GM18870 (cell line): ENCODE results near the gene ATP2C2.
"Not testable (repeated sequence)": the region's sequence is repeated elsewhere in the genome, so short reads cannot be mapped to it uniquely, and the experiment has no call there.

Experiments used
- ATAC-seq: cut with Tn5 transposase; IDR thresholded peaks from one replicate; pipeline ENCODE4 v1.9.1; 2021; ENCODE audit warnings: moderate library complexity; ENCODE audit not compliant: unreplicated experiment

ATP2C2 gene

DNA sequence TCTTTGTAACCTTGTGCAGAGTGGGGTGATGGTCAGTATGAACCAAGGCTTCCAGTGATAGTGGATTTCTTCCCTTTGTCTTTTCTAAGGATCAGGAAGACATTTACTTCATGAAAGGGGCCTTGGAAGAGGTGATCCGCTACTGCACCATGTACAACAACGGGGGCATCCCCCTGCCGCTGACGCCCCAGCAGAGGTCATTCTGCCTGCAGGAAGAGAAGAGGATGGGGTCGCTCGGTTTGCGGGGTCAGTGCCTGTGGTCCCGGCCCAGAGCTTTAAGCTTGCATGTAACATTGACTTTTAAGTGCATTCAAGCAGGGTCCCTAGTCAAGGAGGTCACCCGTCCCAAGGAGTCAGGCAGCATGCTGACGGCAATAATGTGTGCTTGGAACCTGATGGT, 80.1 kb downstream of the ATP2C2 start:
- ATAC-seq: no peak

DNA sequence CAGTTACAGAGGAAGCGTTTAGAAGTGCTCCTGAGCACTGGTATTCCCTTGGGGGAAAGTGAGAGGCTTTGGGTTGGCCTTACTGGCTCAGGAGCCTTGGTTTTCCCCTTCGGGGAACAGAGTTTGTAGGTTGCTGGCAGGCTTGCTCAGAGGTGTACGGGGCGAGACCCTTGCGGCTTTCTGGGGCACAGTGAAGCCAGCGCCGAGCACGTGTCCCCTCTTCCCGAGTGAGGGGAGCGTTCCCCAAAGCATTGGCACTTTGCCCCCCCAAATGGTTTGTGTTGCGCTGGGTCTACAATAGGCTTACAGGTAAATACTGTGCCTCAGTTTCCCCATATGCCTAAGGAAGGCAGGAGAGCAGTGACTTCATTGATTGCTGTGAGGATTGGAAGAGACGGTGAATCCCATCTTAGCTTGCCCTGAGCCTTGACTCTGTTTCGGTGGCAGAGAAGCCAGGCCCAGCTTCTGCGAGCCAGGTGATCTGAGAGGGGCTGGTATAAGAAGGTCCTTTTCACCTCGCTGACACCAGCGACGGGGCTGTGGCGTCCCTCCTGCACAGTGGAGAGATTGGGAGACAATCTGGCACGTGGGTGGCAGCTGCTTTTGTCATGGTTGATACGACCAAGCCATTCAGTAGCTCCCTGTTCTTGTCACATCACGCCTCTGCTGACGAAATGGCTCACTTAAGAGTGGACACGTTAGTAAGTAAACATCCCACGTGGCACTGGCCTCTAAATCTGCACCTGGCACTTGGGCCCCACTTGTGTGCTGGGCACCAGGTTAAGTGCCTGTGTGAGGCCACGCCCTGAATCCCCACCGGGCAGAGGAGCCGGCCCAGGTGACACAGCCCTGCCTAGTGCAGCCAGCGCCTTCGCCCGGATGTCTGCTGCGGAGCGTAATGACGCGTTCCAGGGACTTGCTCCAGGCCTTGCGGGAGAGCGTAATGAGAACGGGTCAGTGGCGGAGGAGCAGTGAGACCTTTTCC, 81.1 kb downstream of the ATP2C2 start:
- ATAC-seq: no peak

DNA sequence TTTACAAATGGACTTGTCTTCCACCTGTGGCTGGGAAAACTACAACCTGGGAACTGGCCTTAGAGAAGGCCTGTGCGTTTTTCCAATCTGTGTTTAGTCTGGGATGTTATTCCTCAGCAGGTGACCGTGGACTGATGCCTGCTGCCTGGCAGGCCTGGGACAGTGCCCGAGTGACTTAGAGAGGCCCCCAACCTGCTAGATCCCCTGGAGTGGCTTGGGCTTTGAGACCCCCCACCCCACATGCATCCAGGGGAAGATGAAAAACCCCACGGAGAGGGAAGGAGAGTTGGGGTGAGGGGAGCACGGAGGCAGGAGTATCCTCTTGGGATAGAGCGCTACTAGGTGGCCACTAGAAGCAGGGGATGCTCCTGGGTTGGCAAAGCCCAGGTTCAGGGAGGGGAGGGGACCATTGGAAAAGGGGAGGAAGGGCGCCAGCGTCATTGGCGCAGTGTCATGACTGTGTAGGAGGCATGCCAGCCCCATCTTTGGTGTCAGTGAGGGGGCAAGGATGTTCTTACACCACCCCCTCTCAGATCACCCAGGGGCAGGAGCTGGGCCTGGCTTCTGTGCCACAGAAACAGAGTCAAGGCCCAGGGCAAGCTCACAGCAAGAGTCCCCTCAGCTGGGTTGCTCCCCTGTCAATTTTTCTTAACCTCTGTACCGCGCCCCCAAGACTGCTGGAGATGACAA, 82.0 kb downstream of the ATP2C2 start:
- no peak for ATAC-seq

DNA sequence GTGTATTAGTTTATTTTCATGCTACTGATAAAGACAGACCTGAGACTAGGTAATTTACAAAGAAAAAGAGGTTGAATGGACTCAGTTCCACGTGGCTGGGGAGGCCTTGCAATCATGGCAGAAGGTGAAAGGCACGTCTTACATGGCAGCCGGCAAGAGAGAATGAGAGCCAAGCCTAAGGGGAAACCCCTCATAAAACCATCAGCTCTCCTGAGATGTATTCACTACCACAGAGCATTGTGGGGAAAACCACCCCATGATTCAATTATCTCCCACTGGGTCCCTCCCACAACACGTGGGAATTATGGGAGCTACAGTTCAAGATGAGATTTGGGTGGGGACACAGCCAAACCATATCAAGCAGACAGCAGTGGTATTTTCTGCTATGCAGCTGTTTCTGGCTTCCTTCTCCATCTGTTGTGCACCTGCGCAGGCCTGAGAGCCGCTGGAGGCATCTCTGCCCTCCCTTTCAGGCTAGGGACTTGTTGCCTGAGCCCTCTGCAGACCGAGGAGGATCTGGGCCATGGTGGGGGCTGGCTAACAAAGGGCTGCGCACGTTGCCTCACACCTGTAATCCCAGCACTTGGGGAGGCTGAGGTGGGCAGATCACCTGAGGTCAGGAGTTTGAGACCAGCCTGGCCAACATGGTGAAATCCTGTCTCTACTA, 82.8 kb downstream of the ATP2C2 start:
- not testable (repeated sequence) for ATAC-seq

DNA sequence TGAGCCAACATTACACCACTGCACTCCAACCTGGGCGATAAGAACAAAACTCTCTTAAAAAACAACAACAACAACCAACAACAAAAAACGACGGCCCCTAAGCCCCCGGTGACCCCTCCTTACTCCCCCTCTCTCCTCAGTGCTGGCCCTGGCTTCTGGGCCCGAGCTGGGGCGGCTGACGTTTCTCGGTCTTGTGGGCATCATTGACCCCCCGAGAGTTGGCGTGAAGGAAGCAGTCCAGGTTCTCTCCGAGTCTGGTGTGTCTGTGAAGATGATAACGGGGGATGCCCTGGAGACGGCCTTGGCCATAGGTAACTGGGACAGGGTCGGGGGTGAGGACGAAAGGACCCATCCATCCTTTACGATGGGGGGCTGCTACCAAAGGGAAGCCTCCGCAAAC, 83.4 kb downstream of the ATP2C2 start:
- no peak for ATAC-seq

DNA sequence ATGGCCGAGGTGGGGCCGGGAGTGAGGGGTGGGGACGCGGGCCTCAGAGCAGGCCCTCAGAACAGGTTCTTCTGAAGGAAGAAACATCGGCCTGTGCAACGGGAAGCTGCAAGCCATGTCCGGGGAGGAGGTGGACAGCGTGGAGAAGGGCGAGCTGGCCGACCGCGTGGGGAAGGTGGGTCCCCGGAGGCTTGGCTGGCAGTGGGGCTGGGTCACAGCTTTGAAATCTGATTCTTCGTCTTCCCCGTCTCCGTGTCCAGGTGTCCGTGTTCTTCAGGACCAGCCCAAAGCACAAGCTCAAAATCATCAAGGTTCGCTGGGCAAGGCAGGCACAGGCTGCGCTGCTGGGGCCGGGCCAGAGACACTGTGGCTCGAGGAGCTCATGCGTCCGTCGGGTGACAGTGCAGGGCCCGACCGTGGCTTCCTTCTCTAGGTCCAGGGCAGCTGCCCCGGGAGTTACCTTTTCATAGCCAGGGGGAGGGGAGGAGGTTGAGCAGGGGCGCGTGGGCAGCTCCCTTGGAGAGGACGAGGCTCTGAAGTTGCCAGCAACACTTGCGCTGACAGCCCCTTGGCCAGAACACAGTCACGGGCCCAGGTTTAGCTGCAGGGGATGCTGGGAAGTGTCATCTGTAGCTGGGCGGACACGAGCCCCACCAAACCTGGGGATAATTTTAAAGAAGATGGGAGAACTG, 84.9 kb downstream of the ATP2C2 start:
- ATAC-seq: no peak

DNA sequence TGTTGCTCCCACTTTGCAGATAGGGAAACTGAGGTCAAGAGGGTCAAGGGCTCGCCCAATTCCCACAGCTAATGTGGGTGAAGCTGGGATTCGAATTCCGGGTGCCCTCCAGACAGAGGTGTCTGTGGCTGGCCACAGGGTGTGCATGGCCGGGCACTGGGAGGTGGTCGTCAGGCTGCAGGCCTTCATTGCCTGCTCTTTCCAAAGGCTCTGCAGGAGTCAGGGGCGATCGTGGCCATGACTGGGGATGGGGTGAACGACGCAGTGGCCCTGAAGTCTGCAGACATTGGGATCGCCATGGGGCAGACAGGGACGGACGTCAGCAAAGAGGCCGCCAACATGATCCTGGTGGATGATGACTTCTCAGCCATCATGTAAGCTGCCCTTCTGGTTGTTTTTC, 86.3 kb downstream of the ATP2C2 start:
- ATAC-seq: no peak

DNA sequence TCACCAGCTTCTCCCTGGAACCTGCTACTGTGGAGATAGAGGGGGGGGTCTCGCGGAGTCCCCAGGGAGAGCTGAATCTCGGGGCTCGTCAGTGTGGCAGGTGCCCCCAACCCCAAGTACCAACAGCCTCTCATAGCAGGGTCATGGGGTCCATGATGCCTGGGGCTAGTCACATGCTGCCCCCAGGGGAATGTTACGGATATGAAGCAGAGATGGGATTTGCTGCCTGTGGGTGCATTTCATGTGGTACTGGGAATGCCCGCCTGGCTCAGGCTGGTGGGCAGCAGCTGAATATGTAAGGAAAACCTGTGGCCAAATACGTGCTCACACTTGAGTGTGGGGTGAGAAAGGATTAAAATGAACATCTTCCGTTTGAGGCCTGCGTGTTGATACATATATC, 86.7 kb downstream of the ATP2C2 start:
- ATAC-seq: no peak

DNA sequence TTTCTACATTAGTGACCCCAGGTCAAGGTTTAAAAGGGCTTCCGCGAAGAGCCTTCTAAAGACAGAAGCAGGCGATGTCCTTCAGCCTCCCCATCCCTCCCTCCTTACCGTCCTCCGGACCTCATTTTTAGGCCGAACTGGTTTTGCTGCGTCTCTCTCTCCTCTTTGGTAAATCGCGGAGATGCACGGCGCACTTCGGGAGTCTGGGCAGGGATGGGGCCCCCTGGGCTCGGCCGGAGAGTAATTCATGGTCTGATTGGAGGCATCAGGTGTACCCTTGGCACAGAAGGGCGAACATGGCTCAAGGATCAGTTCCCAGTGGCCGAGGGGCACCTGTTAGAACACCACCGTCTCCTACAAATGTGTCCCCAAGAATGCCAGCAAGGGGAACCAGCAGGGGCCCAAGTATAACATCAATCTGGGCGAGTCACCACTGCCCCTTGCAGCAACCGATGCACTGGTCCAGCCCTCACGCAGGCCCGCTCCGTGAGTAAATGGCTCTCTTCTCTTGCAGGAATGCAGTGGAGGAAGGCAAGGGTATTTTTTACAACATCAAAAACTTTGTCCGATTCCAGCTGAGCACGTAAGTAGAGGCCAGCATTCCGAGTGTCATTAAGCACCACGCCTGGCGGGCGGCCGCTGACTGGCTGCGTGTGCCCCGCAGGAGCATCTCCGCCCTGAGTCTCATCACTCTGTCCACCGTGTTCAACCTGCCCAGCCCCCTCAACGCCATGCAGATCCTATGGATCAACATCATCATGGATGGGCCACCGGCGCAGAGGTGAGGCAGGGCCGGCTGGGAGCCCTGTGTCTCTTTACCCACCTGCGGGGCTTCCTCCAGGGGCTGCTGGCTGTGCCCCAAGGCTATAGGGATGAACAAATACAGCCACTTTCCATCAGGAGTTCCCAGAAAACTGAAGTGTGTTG, 90.5 kb downstream of the ATP2C2 start:
- ATAC-seq: no peak

DNA sequence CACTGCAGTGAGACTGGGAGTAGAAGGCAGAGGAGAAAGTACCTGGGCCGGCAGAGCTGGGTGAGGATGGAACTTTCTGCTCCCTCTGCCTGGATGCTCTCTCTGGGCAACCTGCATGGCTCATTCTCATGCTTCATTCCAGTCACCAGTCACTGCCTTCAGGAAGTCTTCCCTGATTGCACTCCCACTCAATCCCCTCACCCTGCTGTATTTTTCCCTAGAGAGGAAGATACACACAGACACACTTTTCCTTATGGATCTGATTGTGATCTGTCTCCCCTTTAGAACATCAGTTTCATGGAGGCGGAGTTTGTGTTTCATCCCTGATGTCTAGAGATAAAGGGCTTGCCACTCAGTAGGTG, 91.2 kb downstream of the ATP2C2 start:
- ATAC-seq: no peak

DNA sequence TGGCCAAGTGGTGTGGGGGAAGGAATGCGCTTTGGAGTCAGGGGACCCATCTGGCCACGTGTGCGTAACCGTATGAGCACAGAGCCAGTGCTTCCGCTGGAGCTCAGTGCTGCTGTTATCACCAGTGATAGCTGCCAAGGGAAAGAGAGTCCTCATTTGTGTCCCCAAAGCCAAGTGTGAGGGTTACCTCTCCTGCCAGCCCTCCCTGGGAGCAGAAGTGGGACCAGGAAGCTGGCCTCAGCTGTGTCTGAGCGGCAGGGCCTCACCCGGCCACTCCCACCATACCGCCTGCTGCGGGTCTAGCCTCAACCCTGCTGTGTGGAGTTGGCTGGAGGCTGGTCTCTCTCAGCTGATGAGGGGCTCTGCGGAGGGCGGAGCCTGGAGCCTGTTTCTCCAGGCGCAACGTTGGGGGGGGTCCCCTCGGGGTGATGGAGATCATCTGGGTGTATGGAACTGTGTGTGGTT, 91.6 kb downstream of the ATP2C2 start:
- no peak for ATAC-seq

DNA sequence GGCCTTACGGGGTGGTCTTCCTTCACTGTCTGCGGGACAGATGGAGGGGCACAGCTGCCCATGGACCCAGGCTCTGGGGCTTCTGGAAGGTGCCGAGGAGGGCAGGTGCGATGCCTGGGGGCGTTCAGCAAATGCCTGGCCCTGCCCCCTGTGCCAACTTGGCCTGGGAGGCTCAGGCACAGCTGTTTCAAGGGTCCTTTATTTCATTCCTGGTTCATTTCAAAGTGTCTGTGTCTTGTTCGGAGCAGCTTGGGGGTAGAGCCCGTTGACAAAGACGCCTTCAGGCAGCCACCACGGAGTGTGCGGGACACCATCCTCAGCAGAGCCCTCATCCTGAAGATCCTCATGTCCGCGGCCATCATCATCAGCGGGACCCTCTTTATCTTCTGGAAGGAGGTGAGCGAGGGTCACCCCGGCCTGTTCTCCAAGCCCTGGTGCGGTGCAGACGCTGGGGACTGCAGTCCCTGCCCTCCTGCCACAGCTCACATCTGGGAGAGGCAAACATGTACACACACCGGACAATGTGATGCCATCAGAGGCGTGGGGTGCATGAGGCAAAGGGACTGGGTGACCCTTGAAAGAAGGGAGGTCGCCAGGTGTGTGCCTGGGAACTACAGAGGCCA, 92.2 kb downstream of the ATP2C2 start:
- ATAC-seq: no peak

DNA sequence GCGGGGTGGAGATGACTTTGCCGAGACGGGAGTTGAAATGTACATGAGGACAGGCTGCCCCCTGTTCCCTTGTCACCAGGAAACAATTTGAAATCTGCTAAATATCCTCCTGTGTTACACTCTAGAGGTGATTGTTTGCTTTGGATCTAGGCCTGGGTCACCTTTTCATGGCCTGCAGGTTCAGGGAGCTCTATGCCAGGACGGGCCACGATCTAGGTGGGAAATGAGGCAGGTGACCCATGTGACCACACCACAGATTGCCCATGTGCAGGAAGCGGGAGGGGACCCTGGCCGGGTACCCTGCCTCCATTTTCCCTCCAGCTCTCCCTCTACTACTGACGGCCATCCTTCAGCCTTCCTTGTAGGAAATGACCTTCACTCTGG, 92.7 kb downstream of the ATP2C2 start:
- no peak for ATAC-seq

DNA sequence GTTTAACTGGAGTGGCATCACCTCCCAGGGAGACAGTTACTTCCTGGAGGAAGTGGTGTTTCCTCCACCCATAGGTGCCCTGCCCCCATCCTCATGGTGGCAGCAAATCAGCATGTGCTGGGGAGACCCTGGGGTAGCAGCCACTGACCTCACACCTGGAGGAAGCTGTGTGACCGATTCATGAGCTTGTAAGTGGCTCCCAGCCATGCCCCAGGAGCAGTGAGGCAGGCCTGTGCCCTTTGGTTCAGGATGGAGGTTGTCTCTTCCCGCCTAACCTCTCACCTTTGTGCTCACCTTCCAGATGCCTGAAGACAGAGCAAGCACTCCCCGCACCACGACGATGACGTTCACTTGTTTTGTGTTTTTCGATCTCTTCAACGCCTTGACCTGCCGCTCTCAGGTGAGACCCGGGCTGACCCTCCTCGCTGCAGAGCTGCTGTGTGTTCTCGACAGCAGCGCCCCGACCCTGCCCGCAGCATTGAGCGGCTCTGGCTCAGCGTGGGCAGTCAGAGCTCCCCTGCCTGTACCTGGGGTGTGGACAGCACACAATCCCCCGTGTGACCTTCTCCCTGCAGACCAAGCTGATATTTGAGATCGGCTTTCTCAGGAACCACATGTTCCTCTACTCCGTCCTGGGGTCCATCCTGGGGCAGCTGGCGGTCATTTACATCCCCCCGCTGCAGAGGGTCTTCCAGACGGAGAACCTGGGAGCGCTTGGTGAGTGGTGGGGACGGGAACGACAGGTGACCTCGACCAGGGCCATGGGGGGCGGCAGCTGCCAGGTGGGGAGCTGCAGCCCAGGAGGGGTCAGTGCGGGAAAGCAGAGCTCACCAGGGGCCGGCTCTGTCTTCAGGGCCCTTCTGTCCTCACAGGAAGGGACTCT, 93.3 kb downstream of the ATP2C2 start:
- ATAC-seq: no peak

DNA sequence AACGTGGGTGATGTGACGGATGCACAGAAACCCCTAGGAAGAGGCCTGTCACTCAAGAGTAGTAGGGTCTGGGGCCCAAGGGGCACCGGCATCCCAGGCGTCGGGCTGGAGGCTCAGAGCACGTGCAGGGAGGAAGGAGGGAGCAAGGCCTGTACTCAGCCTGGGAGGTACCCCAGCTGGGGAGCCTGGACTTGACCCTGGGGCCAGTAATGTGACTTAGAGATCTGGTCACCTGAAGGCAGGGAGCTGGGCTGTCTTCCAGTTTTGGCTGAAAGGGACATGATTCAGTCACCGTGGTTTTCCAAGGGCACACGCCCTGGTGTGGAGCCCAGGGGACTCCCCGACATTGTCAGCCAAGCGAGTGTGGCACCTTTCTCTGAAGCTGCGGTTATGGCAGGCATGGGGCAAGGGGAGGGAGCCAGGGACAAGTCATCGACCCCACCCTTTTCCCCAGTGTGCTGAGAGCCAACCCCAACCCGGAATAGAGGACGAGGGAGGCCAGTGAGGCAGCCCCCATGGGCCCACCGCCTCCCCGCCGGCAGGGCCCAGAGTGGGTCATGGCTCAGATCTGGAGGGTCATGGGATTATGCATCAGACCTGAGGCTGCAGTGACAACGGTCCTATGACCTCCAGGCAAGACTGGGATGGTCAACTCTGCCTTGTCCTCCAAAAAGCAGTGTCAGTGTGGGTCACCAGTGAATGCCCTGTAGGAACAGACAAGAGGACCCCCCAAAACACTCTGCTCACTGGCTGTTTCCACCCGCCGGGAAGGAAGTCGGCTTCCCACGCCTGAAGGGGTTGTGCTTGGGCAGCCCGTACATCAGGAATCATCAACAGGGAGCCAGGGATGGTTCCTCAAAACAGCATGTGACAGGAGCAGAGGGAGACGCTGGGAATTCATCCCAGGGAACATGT, 94.2 kb downstream of the ATP2C2 start:
- ATAC-seq: no peak

DNA sequence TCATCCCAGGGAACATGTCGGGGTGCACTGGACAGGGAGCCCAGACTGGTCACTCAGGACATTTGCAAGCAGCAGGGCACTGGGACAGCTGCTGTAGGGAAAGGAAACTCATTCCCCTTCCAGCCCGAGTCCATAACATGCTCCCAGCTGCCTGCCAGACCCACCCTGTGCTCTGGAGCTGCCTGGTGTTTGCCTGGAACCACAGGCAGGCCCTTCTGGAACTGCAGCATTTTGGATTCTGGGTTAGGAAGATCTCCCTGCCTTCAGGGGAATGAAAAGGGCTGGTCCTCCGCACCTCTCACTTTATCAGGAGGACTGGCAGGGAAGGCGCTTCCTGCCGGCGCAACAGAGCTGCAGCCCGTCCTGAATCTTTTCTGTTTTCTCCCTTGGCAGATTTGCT, 94.9 kb downstream of the ATP2C2 start:
- no peak for ATAC-seq

DNA sequence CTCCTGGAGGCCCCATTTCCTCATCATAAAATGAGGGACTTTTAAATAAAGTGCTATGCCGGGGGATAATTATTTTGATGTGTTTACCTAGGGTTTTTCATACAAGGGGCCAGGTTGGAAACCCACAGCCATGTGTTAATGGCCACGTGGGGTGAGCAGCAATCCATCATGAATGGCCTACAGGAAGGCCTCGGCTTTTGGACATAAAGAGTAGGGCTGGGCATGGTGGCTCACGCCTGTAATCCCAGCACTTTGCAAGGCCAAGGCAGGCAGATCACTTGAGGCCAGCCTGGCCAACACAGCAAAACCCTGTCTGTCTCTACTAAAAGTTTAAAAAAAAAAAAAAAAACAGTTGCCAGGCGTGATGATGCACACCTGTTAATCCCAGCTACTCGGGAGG, 95.8 kb downstream of the ATP2C2 start:
- ATAC-seq: no peak

DNA sequence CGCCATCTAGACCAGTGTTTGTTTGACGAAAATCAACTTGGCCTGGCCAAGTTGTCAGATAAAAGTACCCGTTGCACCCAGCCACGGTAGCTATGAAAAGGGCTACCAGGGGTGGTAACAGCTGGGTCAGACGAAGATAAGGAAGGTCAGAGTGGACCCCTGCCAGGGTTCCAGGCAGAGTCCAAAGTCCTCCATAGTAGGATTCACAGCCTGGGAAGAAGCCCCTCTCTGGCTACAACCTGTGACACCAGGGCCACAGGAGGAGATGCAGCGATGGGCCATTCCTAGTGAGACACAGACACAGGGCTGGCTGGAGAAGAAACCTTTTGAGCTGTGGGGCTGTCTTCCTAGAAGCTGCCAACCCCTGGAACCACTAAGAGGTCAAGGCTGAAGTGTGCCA, 96.8 kb downstream of the ATP2C2 start:
- ATAC-seq: no peak
